Left colon (tissue), 2 donors: Measurements from ENCODE around the gene ABRACL. TPM values are rescaled to one million over a fixed set of nuclear protein-coding genes. Genes with fewer than 3 reads are reported as not detected.
"Not testable (repeated sequence)": the region's sequence is repeated elsewhere in the genome, so short reads cannot be mapped to it uniquely, and the experiment has no call there.

Source experiments
- ATAC-seq: fragments of 200-7000 bp; cut with Tn5 transposase; one replicate; pipeline ENCODE4 v1.9.1; 2020; ENCODE audit warnings: mild to moderate bottlenecking, moderate library complexity
- DNase-seq, 2 donors: peaks; one replicate each; pipeline ENCODE4 v3.0.0-alpha.2; 2020
- intact Hi-C, 2 donors: fragments of 100-400 bp; cut with DNase I in 1 of 2; cut with micrococcal nuclease in 1 of 2; formaldehyde crosslinking; loops; one replicate each; pipeline versions ENCODE4 v1.11.2 to v1.14.0; 2022; cut with DNase I, micrococcal nuclease
- long read RNA-seq: library from polyadenylated mRNA; unstranded; transcript quantifications from one replicate; pipeline ENCODE4 v2.0.0, GENCODE V29; 2021
- total RNA-seq, 2 donors: library from RNA; stranded (reverse); fragmentation: NEBNext Ultra II Directional; extraction: Animal tissue kit (Norgen Biotek cat#: 25700); gene quantifications; one replicate each; pipeline ENCODE4 v1.2.1, GENCODE V29; 2021
- donor health status: DM: no; HTN: no; CAD: no.
- donor health status: DM: yes; HTN: yes; CAD: no.

Gene ABRACL
- total RNA-seq = 100 to 1,000 TPM; 110 to 117 TPM
- long read RNA-seq, transcript ABRACL-201 (3 exons, 845 nt) = major isoform, 47 of 54 reads
- long read RNA-seq, partial matches to known transcripts = 2 of 54 reads
- long read RNA-seq, other reads (novel, unspliced or antisense) = 5 of 54 reads

- intact Hi-C loops = no loop called here
- DNase-seq (peak; percentile 80 to 85), ATAC-seq (peak; percentile 84)
These were observed at the start of gene ABRACL for GRCh38 chr6:139028658-139029469. Gene ABRACL, plus strand, starts transcription at chr6:139028745. Its CDS starts 5,416 bp downstream, at chr6:139034161.

- DNase-seq (no peak), ATAC-seq (no peak)
- intact Hi-C loops = no loop called here
These were observed 49.2 kb upstream of the ABRACL start for GRCh38 chr6:138979365-138979764.

- DNase-seq = no peak
- no peak for ATAC-seq
- intact Hi-C loops = loop anchor here in 1 of 2 donors (10.0 kb wide), 1 partner anchor 165 kb away; no protein-coding TSS in a partner anchor
These were observed 48.5 kb upstream of the ABRACL start for GRCh38 chr6:138979813-138980668.

GRCh38 chr6:138981416-138981815, 47.1 kb upstream of the ABRACL start:
- intact Hi-C loops = loop anchor here in 1 of 2 donors (10.0 kb wide), 1 partner anchor 167 kb away; no protein-coding TSS in a partner anchor
- DNase-seq (no peak), ATAC-seq (no peak)

GRCh38 chr6:138986578-138986977, 42.0 kb upstream of the ABRACL start:
- no peak for DNase-seq
- ATAC-seq = no peak

GRCh38 chr6:138987080-138987642, 41.4 kb upstream of the ABRACL start:
- ATAC-seq (peak; percentile 1), DNase-seq (no peak)
- intact Hi-C loops = loop anchor here (5.0 to 10.0 kb wide), 2 partner anchors 170 to 172 kb away; no protein-coding TSS in a partner anchor

More at GRCh38 chr6:138986578-138986977, 42.0 kb upstream of the ABRACL start:
- intact Hi-C loops = loop anchor here (5.0 to 10.0 kb wide), 2 partner anchors 169 to 172 kb away; no protein-coding TSS in a partner anchor

- peak; percentile 94 for ATAC-seq
- DNase-seq = peak; percentile 89 to 92
- intact Hi-C loops = loop anchor here (5.0 to 10.0 kb wide), 2 partner anchors 171 to 173 kb away; no protein-coding TSS in a partner anchor
These were observed 40.7 kb upstream of the ABRACL start, which contains the start of gene REPS1 for GRCh38 chr6:138987643-138988468. Gene REPS1, minus strand, starts transcription at chr6:138988253. Its CDS starts 571 bp downstream, at chr6:138987682.

- DNase-seq (no peak), ATAC-seq (peak; percentile 6)
- intact Hi-C loops = loop anchor here (5.0 to 10.0 kb wide), 2 partner anchors 171 to 174 kb away; no protein-coding TSS in a partner anchor
These were observed 40.1 kb upstream of the ABRACL start for GRCh38 chr6:138988469-138988834.

- DNase-seq (no peak), ATAC-seq (peak; percentile 25)
- intact Hi-C loops = loop anchor here (5.0 to 10.0 kb wide), 2 partner anchors 172 to 175 kb away; no protein-coding TSS in a partner anchor
These were observed 39.2 kb upstream of the ABRACL start for GRCh38 chr6:138989098-138989983.

GRCh38 chr6:138991206-138991605, 37.3 kb upstream of the ABRACL start:
- DNase-seq = no peak
- intact Hi-C loops = no loop called here
- ATAC-seq = no peak

- DNase-seq, ATAC-seq, intact Hi-C loops: not testable (repeated sequence)
These were observed 35.6 kb upstream of the ABRACL start for GRCh38 chr6:138992965-138993364.

GRCh38 chr6:138993410-138993809, 35.1 kb upstream of the ABRACL start:
- peak; percentile 45 for ATAC-seq
- intact Hi-C loops, DNase-seq: not testable (repeated sequence)

- intact Hi-C loops = no loop called here
- DNase-seq = no peak
- no peak for ATAC-seq
These were observed 32.0 kb upstream of the ABRACL start for GRCh38 chr6:138996524-138996923.

GRCh38 chr6:138997136-138997535, 31.4 kb upstream of the ABRACL start:
- intact Hi-C loops = no loop called here
- DNase-seq (no peak), ATAC-seq (no peak)

- intact Hi-C loops = no loop called here
- ATAC-seq (no peak), DNase-seq (no peak)
These were observed 28.4 kb upstream of the ABRACL start for GRCh38 chr6:138999949-139000725.

- ATAC-seq = no peak
These were observed 24.8 kb upstream of the ABRACL start for GRCh38 chr6:139003751-139004150.

More at GRCh38 chr6:139003751-139004150, 24.8 kb upstream of the ABRACL start:
- DNase-seq = no peak
- intact Hi-C loops = no loop called here
